Prostate gland (tissue), 2 donors: ENCODE data around the gene NTM.

ENCODE experiments used
- CTCF ChIP-seq, 4 experiments: fragments of 200-600 bp in 2 of 4; fragments of 450-650 bp in 2 of 4; sonication (generic) in 2 of 4; IDR thresholded peaks; 1 replicate in 3 of 4; 2 replicates in 1 of 4; pipeline ENCODE4 v1.5.1; 2016 to 2019; ENCODE audit warnings: antibody characterized with exemption in 4 of 4, mild to moderate bottlenecking in 2 of 4, moderate library complexity in 2 of 4
- POLR2A ChIP-seq: fragments of 450-650 bp; IDR thresholded peaks from one replicate; pipeline ENCODE4 v1.6.1; 2016; ENCODE audit warnings: antibody characterized with exemption, mild to moderate bottlenecking
- POLR2AphosphoS5 ChIP-seq: sonication (generic); formaldehyde crosslinking; IDR thresholded peaks from one replicate; pipeline ENCODE4 v1.6.1; 2017; ENCODE audit warnings: antibody characterized with exemption

GRCh38 chr11:132161403-132162078 is 791.1 kb downstream of the NTM start:
- no peak for TF ChIP-seq CTCF (IDR thresholded peaks at IDR 0.05)
- no peak for TF ChIP-seq POLR2AphosphoS5
- no peak for TF ChIP-seq POLR2A
